IMR-90 (cell line): ENCODE data around the gene TAGLN2. TPM values are rescaled to one million over a fixed set of nuclear protein-coding genes. Genes with fewer than 3 reads are reported as not detected.

Source experiments
- ATAC-seq: fragments of 200-7000 bp; cut with Tn5 transposase; 2 replicates; pipeline ENCODE4 v1.9.1; 2020; ENCODE audit warnings: low read depth, mild to moderate bottlenecking, moderate library complexity
- BruUV-seq: library from RNA; stranded (reverse); fragments of 400-500 nt; replicated peaks from 2 replicates; lab custom pipeline; 2021; lab: Mats Ljungman, UMichigan
- CTCF ChIA-PET: fragments of 300-600 bp; formaldehyde crosslinking; extraction: SDS; loops from one replicate; lab custom pipeline; 2021; ENCODE audit warnings: antibody characterized with exemption; lab: Yijun Ruan, JAX
- POLR2A ChIA-PET: fragments of 300-600 bp; sonication (Branson Sonifier 250); formaldehyde crosslinking; loops from one replicate; lab custom pipeline; 2022; ENCODE audit warnings: antibody characterized with exemption; ENCODE audit not compliant: unreplicated experiment; lab: Charles Lee
- DNase-seq: peaks from one replicate; pipeline ENCODE4 v3.0.0; 2013
- H2AFZ ChIP-seq: replicated peaks from 2 replicates; pipeline ENCODE3; 2013; ENCODE audit warnings: low read length, mild to moderate bottlenecking; ENCODE audit not compliant: poor library complexity
- H2AK5ac ChIP-seq: 2 replicates; pipeline ENCODE4 v1.6.1; 2013; ENCODE audit warnings: low read depth, low read length, inconsistent platforms
- H2AK9ac ChIP-seq: replicated peaks from 2 replicates; pipeline ENCODE3; 2013; ENCODE audit warnings: mild to moderate bottlenecking, low read depth, low read length, moderate library complexity; ENCODE audit not compliant: poor library complexity
- H2BK120ac ChIP-seq: 2 replicates; pipeline ENCODE4 v1.6.1; 2013; ENCODE audit warnings: low read depth, low read length, inconsistent platforms
- H2BK15ac ChIP-seq: 3 replicates; pipeline ENCODE4 v1.6.1; 2013; ENCODE audit warnings: low read depth, low read length, inconsistent platforms
- H2BK20ac ChIP-seq: 2 replicates; pipeline ENCODE4 v1.6.1; 2013; ENCODE audit warnings: low read depth, mild to moderate bottlenecking, inconsistent platforms, low read length, moderate library complexity
- H2BK5ac ChIP-seq: 2 replicates; pipeline ENCODE4 v1.6.1; 2013; ENCODE audit warnings: mild to moderate bottlenecking, low read depth, low read length, inconsistent platforms; ENCODE audit not compliant: poor library complexity, severe bottlenecking
- H3K14ac ChIP-seq: replicated peaks from 2 replicates; pipeline ENCODE4 v1.6.1; 2013; ENCODE audit warnings: low read depth, low read length, inconsistent platforms
- H3K18ac ChIP-seq: 2 replicates; pipeline ENCODE4 v1.6.1; 2013; ENCODE audit warnings: low read depth, low read length, control low read depth
- H3K23ac ChIP-seq: 2 replicates; pipeline ENCODE4 v1.6.1; 2013; ENCODE audit warnings: low read depth, low read length, inconsistent platforms
- H3K27ac ChIP-seq: 2 replicates; pipeline ENCODE4 v1.5.1; 2013; ENCODE audit warnings: mild to moderate bottlenecking, control low read depth, low read length; ENCODE audit not compliant: insufficient read depth
- H3K27me3 ChIP-seq: 2 replicates; pipeline ENCODE4 v1.6.1; 2013; ENCODE audit warnings: low read length; ENCODE audit not compliant: control insufficient read depth, insufficient read depth
- H3K36me3 ChIP-seq: 2 replicates; pipeline ENCODE4 v1.6.1; 2013; ENCODE audit warnings: low read length, mixed read lengths; ENCODE audit not compliant: control insufficient read depth, insufficient read depth
- H3K4ac ChIP-seq: 2 replicates; pipeline ENCODE4 v1.6.1; 2013; ENCODE audit warnings: low read depth, low read length, inconsistent platforms
- H3K4me1 ChIP-seq: 2 replicates; pipeline ENCODE4 v1.6.1; 2013; ENCODE audit warnings: low read length, mixed read lengths; ENCODE audit not compliant: control insufficient read depth, insufficient read depth
- H3K4me2 ChIP-seq: 2 replicates; pipeline ENCODE4 v1.6.1; 2013; ENCODE audit warnings: low read depth, mild to moderate bottlenecking, control low read depth, low read length, moderate library complexity
- H3K4me3 ChIP-seq: 2 replicates; pipeline ENCODE4 v1.5.1; 2013; ENCODE audit warnings: low read depth, mild to moderate bottlenecking, control low read depth, low read length, moderate library complexity; ENCODE audit not compliant: insufficient read depth
- H3K56ac ChIP-seq: 2 replicates; pipeline ENCODE4 v1.6.1; 2013; ENCODE audit warnings: low read length, inconsistent platforms; ENCODE audit not compliant: insufficient read depth; ENCODE audit errors: extremely low read depth
- H3K79me1 ChIP-seq, 2 experiments: 2 replicates each; pipeline ENCODE4 v1.6.1; 2013; ENCODE audit warnings: low read length in 2 of 2, inconsistent platforms in 1 of 2, low read depth in 1 of 2
- H3K9ac ChIP-seq: 2 replicates; pipeline ENCODE4 v1.6.1; 2013; ENCODE audit warnings: low read depth, low read length, control low read depth
- H3K9me1 ChIP-seq: 2 replicates; pipeline ENCODE4 v1.6.1; 2013; ENCODE audit warnings: low read length, inconsistent platforms; ENCODE audit not compliant: insufficient read depth
- H3K9me3 ChIP-seq: 2 replicates; pipeline ENCODE4 v1.6.1; 2013; ENCODE audit warnings: low read length; ENCODE audit not compliant: control insufficient read depth, insufficient read depth
- H4K20me1 ChIP-seq: 2 replicates; pipeline ENCODE4 v1.6.1; 2013; ENCODE audit warnings: low read length, inconsistent platforms; ENCODE audit not compliant: insufficient read depth
- H4K5ac ChIP-seq: 2 replicates; pipeline ENCODE4 v1.6.1; 2013; ENCODE audit warnings: mild to moderate bottlenecking, low read depth, low read length, control low read depth
- H4K8ac ChIP-seq, 2 experiments: 2 replicates each; pipeline ENCODE4 v1.6.1; 2013; ENCODE audit warnings: low read depth in 2 of 2, low read length in 2 of 2, control low read depth in 1 of 2, inconsistent platforms in 1 of 2
- H4K91ac ChIP-seq: 2 replicates; pipeline ENCODE4 v1.6.1; 2013; ENCODE audit warnings: low read depth, low read length, inconsistent platforms; ENCODE audit not compliant: insufficient read depth
- BHLHE40 ChIP-seq: fragments of 150-350 bp; IDR thresholded peaks from 2 replicates; pipeline ENCODE4 v1.6.1; 2016; ENCODE audit warnings: mild to moderate bottlenecking, low read depth, low read length
- CEBPB ChIP-seq: IDR thresholded peaks from 2 replicates; pipeline ENCODE4 v1.6.1; 2012; ENCODE audit warnings: low read depth, low read length, improper control_type of control experiment
- CHD1 ChIP-seq: IDR thresholded peaks from 2 replicates; pipeline ENCODE4 v1.6.1; 2012; ENCODE audit warnings: low read depth, low read length, improper control_type of control experiment
- FOS ChIP-seq: fragments of 150-350 bp; IDR thresholded peaks from 2 replicates; pipeline ENCODE4 v1.6.1; 2016; ENCODE audit warnings: low read depth, low read length
- MAFK ChIP-seq: IDR thresholded peaks from 2 replicates; pipeline ENCODE4 v1.6.1; 2012; ENCODE audit warnings: low read depth, low read length, improper control_type of control experiment
- MAZ ChIP-seq: IDR thresholded peaks from 2 replicates; pipeline ENCODE4 v1.6.1; 2012; ENCODE audit warnings: low read depth, mild to moderate bottlenecking, low read length, improper control_type of control experiment, moderate library complexity, borderline replicate concordance
- MXI1 ChIP-seq: IDR thresholded peaks from 2 replicates; pipeline ENCODE4 v1.6.1; 2012; ENCODE audit warnings: low read depth, mild to moderate bottlenecking, low read length, moderate library complexity, borderline replicate concordance
- NFE2L2 ChIP-seq: fragments of 150-350 bp; IDR thresholded peaks from 2 replicates; pipeline ENCODE4 v1.6.1; 2016; ENCODE audit warnings: low read depth, mild to moderate bottlenecking, low read length
- POLR2A ChIP-seq: IDR thresholded peaks from 2 replicates; pipeline ENCODE4 v1.6.1; 2012; ENCODE audit warnings: mild to moderate bottlenecking, low read depth, low read length
- RAD21 ChIP-seq: IDR thresholded peaks from 2 replicates; pipeline ENCODE4 v1.6.1; 2012; ENCODE audit warnings: low read length, improper control_type of control experiment
- RCOR1 ChIP-seq: IDR thresholded peaks from 2 replicates; pipeline ENCODE4 v1.6.1; 2012; ENCODE audit warnings: mild to moderate bottlenecking, low read length, improper control_type of control experiment; ENCODE audit not compliant: insufficient replicate concordance
- RFX5 ChIP-seq: IDR thresholded peaks from 2 replicates; pipeline ENCODE4 v1.8.0; 2012; ENCODE audit warnings: low read depth, mild to moderate bottlenecking, low read length, moderate library complexity
- SMC3 ChIP-seq: fragments of 150-350 bp; IDR thresholded peaks from 2 replicates; pipeline ENCODE4 v1.6.1; 2016; ENCODE audit warnings: low read depth, mild to moderate bottlenecking, antibody characterized with exemption, low read length, moderate library complexity
- WGBS, 2 experiments: methylation state at CpG; one replicate each; pipeline versions ENCODE4 v1.1.5 to v1.1.7; 2013; ENCODE audit warnings: missing lambda C conversion rate in 2 of 2; ENCODE audit not compliant: insufficient read length in 1 of 2; ENCODE audit errors: extremely low coverage in 2 of 2; 5-methylcytosine and 5-hydroxymethylcytosine counted together
- dilution Hi-C: fragments of 300-500 bp; cut with HindIII; formaldehyde crosslinking; loops from one replicate; pipeline ENCODE4 v1.14.3; 2018; ENCODE audit warnings: low sequenced_read_pairs; ENCODE audit not compliant: unreplicated experiment
- in situ Hi-C: fragments of 300-500 bp; cut with MboI; formaldehyde crosslinking; loops from 3 replicates; pipeline ENCODE4 v1.14.3; 2019; ENCODE audit warnings: low sequenced_read_pairs, inconsistent platforms, mixed read lengths
- intact Hi-C: fragments of 100-400 bp; cut with micrococcal nuclease; formaldehyde crosslinking; loops from 2 replicates; pipeline ENCODE4 v1.10.0; 2022
- polyA plus RNA-seq, 3 experiments: library from polyadenylated mRNA; depleted of rRNA; stranded (reverse); fragments of >200 nt; gene quantifications; 2 replicates each; pipeline ENCODE4 v1.2.3, GENCODE V29; 2012; ENCODE audit warnings: low replicate concordance in 1 of 3
- total RNA-seq: library from RNA; depleted of rRNA; stranded (reverse); fragments of >200 nt; gene quantifications from 2 replicates; pipeline ENCODE4 v1.2.3, GENCODE V29; 2012
- TF ChIP-seq, protein P1 (sequence below): conservative IDR thresholded peaks from 2 replicates; pipeline ENCODE4 v1.5.1; 2012; ENCODE audit warnings: mild to moderate bottlenecking, low read depth, low read length, improper control_type of control experiment
- TF ChIP-seq, protein P2 (sequence below): fragments of 150-350 bp; IDR thresholded peaks from 2 replicates; pipeline ENCODE4 v1.6.1; 2017; ENCODE audit warnings: mild to moderate bottlenecking, antibody characterized with exemption, low read length, low read depth
- TF ChIP-seq, protein P3 (sequence below): fragments of 150-350 bp; IDR thresholded peaks from 2 replicates; pipeline ENCODE4 v1.6.1; 2016; ENCODE audit warnings: low read depth, mild to moderate bottlenecking, low read length, moderate library complexity, borderline replicate concordance

The TAGLN2 gene
- total and polyA plus RNA-seq, 2 of the 4 experiments (the other 2 are of a cell fraction): 440 to 634 TPM

DNA sequence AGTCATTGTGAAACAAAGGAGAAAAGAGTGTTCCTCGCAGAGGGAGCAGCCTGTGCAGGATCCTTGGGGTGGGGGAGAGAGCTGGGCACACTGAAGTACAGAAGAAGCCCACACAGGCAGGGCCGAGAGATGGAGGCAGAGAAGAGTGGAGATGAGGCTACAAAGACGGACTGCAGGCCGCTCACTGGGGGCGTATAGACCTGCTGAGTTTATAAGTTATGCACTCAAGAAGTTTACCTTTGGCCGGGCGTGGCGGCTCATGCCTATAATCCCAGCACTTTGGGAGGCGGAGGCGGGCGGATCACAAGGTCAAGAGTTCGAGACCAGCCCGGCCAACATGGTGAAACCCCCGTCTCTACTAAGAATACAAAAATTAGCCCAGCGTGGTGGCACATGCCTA is 36.3 kb upstream of the TAGLN2 start:
- peaks cover 2% of the 10 kb centered on the region; the same call in 1 of the 2 replicates for H3K4me1 ChIP-seq
- ATAC-seq: no peak

More for the DNA sequence above, 36.3 kb upstream of the TAGLN2 start:
- Histone ChIP-seq H3K4me3 (peak overlapping the region; percentile 13; the same call in 1 of the 2 replicates), H3K14ac (no peak overlapping the region), H2AFZ (no peak overlapping the region), H4K5ac (no peak overlapping the region; the same call in 1 of the 2 replicates), H3K27ac (no peak overlapping the region), H2AK5ac (no peak overlapping the region), H3K4ac (peak overlapping the region; percentile 27; the same call in 1 of the 2 replicates), H4K20me1 (no peaks in the 10 kb centered on the region), H2BK20ac (no peak overlapping the region), H3K79me1 (no peaks in the 10 kb centered on the region), H4K8ac (no peak overlapping the region), H3K56ac (no peak overlapping the region), H3K9ac (no peak overlapping the region; the same call in 1 of the 2 replicates), H3K36me3 (no peaks in the 10 kb centered on the region), H3K4me2 (peak overlapping the region; percentile 78; the same call in 1 of the 2 replicates), H3K27me3 (peaks cover 6% of the 10 kb centered on the region), H2BK15ac (no peak overlapping the region), H3K23ac (no peak overlapping the region), H2BK5ac (no peak overlapping the region), H2BK120ac (no peak overlapping the region), H3K9me1 (no peaks in the 10 kb centered on the region), H2AK9ac (no peak overlapping the region), H3K9me3 (no peaks in the 10 kb centered on the region), H3K18ac (peak overlapping the region; percentile 61; the same call in 1 of the 2 replicates), H4K91ac (no peak overlapping the region)
- DNase-seq: no peak
- TF ChIP-seq MAZ (no peak), MAFK (no peak), FOS (no peak), POLR2A (no peak), RFX5 (no peak), RCOR1 (no peak), NFE2L2 (no peak), BHLHE40 (no peak), CHD1 (no peak), CEBPB (no peak), MXI1 (no peak), RAD21 (no peak), SMC3 (no peak)
- TF ChIP-seq, protein P1, sequence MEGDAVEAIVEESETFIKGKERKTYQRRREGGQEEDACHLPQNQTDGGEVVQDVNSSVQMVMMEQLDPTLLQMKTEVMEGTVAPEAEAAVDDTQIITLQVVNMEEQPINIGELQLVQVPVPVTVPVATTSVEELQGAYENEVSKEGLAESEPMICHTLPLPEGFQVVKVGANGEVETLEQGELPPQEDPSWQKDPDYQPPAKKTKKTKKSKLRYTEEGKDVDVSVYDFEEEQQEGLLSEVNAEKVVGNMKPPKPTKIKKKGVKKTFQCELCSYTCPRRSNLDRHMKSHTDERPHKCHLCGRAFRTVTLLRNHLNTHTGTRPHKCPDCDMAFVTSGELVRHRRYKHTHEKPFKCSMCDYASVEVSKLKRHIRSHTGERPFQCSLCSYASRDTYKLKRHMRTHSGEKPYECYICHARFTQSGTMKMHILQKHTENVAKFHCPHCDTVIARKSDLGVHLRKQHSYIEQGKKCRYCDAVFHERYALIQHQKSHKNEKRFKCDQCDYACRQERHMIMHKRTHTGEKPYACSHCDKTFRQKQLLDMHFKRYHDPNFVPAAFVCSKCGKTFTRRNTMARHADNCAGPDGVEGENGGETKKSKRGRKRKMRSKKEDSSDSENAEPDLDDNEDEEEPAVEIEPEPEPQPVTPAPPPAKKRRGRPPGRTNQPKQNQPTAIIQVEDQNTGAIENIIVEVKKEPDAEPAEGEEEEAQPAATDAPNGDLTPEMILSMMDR: no peak
- TF ChIP-seq, protein P2, sequence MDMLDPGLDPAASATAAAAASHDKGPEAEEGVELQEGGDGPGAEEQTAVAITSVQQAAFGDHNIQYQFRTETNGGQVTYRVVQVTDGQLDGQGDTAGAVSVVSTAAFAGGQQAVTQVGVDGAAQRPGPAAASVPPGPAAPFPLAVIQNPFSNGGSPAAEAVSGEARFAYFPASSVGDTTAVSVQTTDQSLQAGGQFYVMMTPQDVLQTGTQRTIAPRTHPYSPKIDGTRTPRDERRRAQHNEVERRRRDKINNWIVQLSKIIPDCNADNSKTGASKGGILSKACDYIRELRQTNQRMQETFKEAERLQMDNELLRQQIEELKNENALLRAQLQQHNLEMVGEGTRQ: no peak
- TF ChIP-seq, protein P3, sequence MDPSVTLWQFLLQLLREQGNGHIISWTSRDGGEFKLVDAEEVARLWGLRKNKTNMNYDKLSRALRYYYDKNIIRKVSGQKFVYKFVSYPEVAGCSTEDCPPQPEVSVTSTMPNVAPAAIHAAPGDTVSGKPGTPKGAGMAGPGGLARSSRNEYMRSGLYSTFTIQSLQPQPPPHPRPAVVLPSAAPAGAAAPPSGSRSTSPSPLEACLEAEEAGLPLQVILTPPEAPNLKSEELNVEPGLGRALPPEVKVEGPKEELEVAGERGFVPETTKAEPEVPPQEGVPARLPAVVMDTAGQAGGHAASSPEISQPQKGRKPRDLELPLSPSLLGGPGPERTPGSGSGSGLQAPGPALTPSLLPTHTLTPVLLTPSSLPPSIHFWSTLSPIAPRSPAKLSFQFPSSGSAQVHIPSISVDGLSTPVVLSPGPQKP: no peak
- ChIA-PET CTCF (no interaction called here), POLR2A (no interaction called here)
- dilution Hi-C loops (no loop called here), intact Hi-C loops (no loop called here), in situ Hi-C loops (no loop called here)
- BruUV-seq: no TSS peak
- WGBS, 2 experiments: 91% methylated on average over 11 of the region's 15 CpGs; no CpG with 5 or more reads in 1 of the 2 experiments
